IMR-90 (cell line): ENCODE measurements around the gene SMIM44.

Experiments
- CEBPB ChIP-seq: IDR thresholded peaks from 2 replicates; pipeline ENCODE4 v1.6.1; 2012; ENCODE audit warnings: low read depth, low read length, improper control_type of control experiment
- CHD1 ChIP-seq: IDR thresholded peaks from 2 replicates; pipeline ENCODE4 v1.6.1; 2012; ENCODE audit warnings: low read depth, low read length, improper control_type of control experiment
- MAFK ChIP-seq: IDR thresholded peaks from 2 replicates; pipeline ENCODE4 v1.6.1; 2012; ENCODE audit warnings: low read depth, low read length, improper control_type of control experiment
- MAZ ChIP-seq: IDR thresholded peaks from 2 replicates; pipeline ENCODE4 v1.6.1; 2012; ENCODE audit warnings: low read depth, mild to moderate bottlenecking, low read length, improper control_type of control experiment, moderate library complexity, borderline replicate concordance
- MXI1 ChIP-seq: IDR thresholded peaks from 2 replicates; pipeline ENCODE4 v1.6.1; 2012; ENCODE audit warnings: low read depth, mild to moderate bottlenecking, low read length, moderate library complexity, borderline replicate concordance
- NFE2L2 ChIP-seq: fragments of 150-350 bp; IDR thresholded peaks from 2 replicates; pipeline ENCODE4 v1.6.1; 2016; ENCODE audit warnings: low read depth, mild to moderate bottlenecking, low read length
- POLR2A ChIP-seq: IDR thresholded peaks from 2 replicates; pipeline ENCODE4 v1.6.1; 2012; ENCODE audit warnings: mild to moderate bottlenecking, low read depth, low read length
- RCOR1 ChIP-seq: IDR thresholded peaks from 2 replicates; pipeline ENCODE4 v1.6.1; 2012; ENCODE audit warnings: mild to moderate bottlenecking, low read length, improper control_type of control experiment; ENCODE audit not compliant: insufficient replicate concordance
- RFX5 ChIP-seq: IDR thresholded peaks from 2 replicates; pipeline ENCODE4 v1.8.0; 2012; ENCODE audit warnings: low read depth, mild to moderate bottlenecking, low read length, moderate library complexity
- SMC3 ChIP-seq: fragments of 150-350 bp; IDR thresholded peaks from 2 replicates; pipeline ENCODE4 v1.6.1; 2016; ENCODE audit warnings: low read depth, mild to moderate bottlenecking, antibody characterized with exemption, low read length, moderate library complexity
- USF2 ChIP-seq: fragments of 150-350 bp; IDR thresholded peaks from 2 replicates; pipeline ENCODE4 v1.6.1; 2017; ENCODE audit warnings: mild to moderate bottlenecking, antibody characterized with exemption, low read length, low read depth
- TF ChIP-seq, protein P1 (sequence below): conservative IDR thresholded peaks from 2 replicates; pipeline ENCODE4 v1.5.1; 2012; ENCODE audit warnings: mild to moderate bottlenecking, low read depth, low read length, improper control_type of control experiment
- TF ChIP-seq, protein P2 (sequence below): fragments of 150-350 bp; IDR thresholded peaks from 2 replicates; pipeline ENCODE4 v1.6.1; 2016; ENCODE audit warnings: low read depth, mild to moderate bottlenecking, low read length, moderate library complexity, borderline replicate concordance

DNA sequence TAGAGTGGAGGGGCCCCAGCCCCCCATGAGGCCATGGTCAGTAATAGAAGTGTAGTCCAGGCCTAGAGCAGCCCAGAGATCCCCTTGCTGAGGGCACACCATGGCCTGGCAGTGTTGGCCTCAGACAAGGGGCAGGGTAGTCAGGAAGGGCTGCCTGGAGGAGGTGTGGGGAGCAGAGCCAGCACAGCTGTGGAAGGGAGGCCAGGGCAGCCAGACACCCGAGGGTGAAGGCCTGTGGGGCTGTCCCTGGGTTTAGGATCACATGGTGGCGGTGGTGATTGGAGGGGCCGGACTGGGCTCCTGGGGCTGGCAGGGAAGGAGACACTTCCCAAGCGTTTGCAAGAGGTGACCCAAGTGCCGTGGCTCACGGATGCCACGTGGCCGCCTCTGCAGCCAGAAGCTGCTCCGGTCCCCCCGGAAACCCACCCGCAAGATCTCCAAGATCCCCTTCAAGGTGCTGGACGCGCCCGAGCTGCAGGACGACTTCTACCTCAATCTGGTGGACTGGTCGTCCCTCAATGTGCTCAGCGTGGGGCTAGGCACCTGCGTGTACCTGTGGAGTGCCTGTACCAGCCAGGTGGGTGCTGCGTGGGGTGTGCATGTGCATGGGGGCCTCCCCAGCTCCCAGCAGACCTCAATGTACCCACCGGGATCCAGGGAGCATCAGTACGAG, 44.1 kb upstream of the SMIM44 start:
- TF ChIP-seq, protein P1, sequence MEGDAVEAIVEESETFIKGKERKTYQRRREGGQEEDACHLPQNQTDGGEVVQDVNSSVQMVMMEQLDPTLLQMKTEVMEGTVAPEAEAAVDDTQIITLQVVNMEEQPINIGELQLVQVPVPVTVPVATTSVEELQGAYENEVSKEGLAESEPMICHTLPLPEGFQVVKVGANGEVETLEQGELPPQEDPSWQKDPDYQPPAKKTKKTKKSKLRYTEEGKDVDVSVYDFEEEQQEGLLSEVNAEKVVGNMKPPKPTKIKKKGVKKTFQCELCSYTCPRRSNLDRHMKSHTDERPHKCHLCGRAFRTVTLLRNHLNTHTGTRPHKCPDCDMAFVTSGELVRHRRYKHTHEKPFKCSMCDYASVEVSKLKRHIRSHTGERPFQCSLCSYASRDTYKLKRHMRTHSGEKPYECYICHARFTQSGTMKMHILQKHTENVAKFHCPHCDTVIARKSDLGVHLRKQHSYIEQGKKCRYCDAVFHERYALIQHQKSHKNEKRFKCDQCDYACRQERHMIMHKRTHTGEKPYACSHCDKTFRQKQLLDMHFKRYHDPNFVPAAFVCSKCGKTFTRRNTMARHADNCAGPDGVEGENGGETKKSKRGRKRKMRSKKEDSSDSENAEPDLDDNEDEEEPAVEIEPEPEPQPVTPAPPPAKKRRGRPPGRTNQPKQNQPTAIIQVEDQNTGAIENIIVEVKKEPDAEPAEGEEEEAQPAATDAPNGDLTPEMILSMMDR, result no peak
- TF ChIP-seq POLR2A, result no peak
- no peak for TF ChIP-seq RFX5
- TF ChIP-seq CEBPB, result no peak
- no peak for TF ChIP-seq SMC3
- no peak for TF ChIP-seq MXI1
- TF ChIP-seq, protein P2, sequence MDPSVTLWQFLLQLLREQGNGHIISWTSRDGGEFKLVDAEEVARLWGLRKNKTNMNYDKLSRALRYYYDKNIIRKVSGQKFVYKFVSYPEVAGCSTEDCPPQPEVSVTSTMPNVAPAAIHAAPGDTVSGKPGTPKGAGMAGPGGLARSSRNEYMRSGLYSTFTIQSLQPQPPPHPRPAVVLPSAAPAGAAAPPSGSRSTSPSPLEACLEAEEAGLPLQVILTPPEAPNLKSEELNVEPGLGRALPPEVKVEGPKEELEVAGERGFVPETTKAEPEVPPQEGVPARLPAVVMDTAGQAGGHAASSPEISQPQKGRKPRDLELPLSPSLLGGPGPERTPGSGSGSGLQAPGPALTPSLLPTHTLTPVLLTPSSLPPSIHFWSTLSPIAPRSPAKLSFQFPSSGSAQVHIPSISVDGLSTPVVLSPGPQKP, result no peak
- TF ChIP-seq MAZ, result no peak
- TF ChIP-seq MAFK, result no peak
- no peak for TF ChIP-seq RCOR1
- TF ChIP-seq USF2, result no peak
- TF ChIP-seq CHD1, result no peak
- no peak for TF ChIP-seq NFE2L2
